Liver (tissue), 3 donors: Measurements from ENCODE around the gene RNF220.

ENCODE experiments used
- FOXA1 ChIP-seq: IDR thresholded peaks from 2 replicates; pipeline ENCODE4 v1.6.1; 2016; ENCODE audit warnings: antibody characterized with exemption
- RAD21 ChIP-seq, 2 donors: IDR thresholded peaks; 2 replicates each; pipeline ENCODE4 v1.6.1; 2016; ENCODE audit warnings: antibody characterized with exemption in 2 of 2, mild to moderate bottlenecking in 2 of 2
- TAF1 ChIP-seq: conservative IDR thresholded peaks from 2 replicates; pipeline ENCODE4 v1.6.1; 2016; ENCODE audit warnings: antibody characterized with exemption, mild to moderate bottlenecking
- TF ChIP-seq, protein P1 (sequence below): fragments of 150-350 bp; IDR thresholded peaks from 2 replicates; pipeline ENCODE4 v1.5.1; 2017; ENCODE audit warnings: improper control_type of control experiment, low read depth, low read length; ENCODE audit not compliant: missing input control
- donor health status: healthy.
- donor health status: healthy.

GRCh38 chr1:44453798-44454349 is 48.8 kb downstream of the RNF220 start:
- TF ChIP-seq, protein P1, sequence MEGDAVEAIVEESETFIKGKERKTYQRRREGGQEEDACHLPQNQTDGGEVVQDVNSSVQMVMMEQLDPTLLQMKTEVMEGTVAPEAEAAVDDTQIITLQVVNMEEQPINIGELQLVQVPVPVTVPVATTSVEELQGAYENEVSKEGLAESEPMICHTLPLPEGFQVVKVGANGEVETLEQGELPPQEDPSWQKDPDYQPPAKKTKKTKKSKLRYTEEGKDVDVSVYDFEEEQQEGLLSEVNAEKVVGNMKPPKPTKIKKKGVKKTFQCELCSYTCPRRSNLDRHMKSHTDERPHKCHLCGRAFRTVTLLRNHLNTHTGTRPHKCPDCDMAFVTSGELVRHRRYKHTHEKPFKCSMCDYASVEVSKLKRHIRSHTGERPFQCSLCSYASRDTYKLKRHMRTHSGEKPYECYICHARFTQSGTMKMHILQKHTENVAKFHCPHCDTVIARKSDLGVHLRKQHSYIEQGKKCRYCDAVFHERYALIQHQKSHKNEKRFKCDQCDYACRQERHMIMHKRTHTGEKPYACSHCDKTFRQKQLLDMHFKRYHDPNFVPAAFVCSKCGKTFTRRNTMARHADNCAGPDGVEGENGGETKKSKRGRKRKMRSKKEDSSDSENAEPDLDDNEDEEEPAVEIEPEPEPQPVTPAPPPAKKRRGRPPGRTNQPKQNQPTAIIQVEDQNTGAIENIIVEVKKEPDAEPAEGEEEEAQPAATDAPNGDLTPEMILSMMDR: no peak
- TF ChIP-seq RAD21 (IDR thresholded peaks at IDR 0.05): no peak
- no peak for TF ChIP-seq FOXA1
- TF ChIP-seq TAF1: no peak
